K562 (cell line): Measurements from ENCODE around the gene RCC2. TPM values are rescaled to one million over a fixed set of nuclear protein-coding genes. Genes with fewer than 3 reads are reported as not detected.
A peak's percentile ranks its signal among the peaks of the same experiment; 100 is the strongest.

Experiments used
- CCNT2 ChIP-seq: IDR thresholded peaks from 2 replicates; pipeline ENCODE4 v1.6.1; 2011; ENCODE audit warnings: borderline replicate concordance, low read depth, mild to moderate bottlenecking, moderate library complexity, mixed read lengths, low read length; ENCODE audit not compliant: insufficient read length; ENCODE audit errors: extremely low read depth
- DNMT1 ChIP-seq: fragments of 450-650 bp; IDR thresholded peaks from 2 replicates; pipeline ENCODE4 v1.6.1; 2016; ENCODE audit warnings: antibody characterized with exemption, mild to moderate bottlenecking
- HDAC2 ChIP-seq: fragments of 450-650 bp; IDR thresholded peaks from 2 replicates; pipeline ENCODE4 v1.6.1; 2016; ENCODE audit warnings: mild to moderate bottlenecking
- KDM5B ChIP-seq: fragments of 200-600 bp; sonication (generic); IDR thresholded peaks from 2 replicates; pipeline ENCODE4 v1.6.1; 2012; ENCODE audit warnings: low read depth, mild to moderate bottlenecking, moderate library complexity, low read length, control low read depth, inconsistent platforms; ENCODE audit not compliant: insufficient replicate concordance
- NCOA4 ChIP-seq: fragments of 450-650 bp; IDR thresholded peaks from 2 replicates; pipeline ENCODE4 v1.6.1; 2018; ENCODE audit warnings: mild to moderate bottlenecking; ENCODE audit not compliant: partially characterized antibody
- NR2C2 ChIP-seq, 2 experiments: fragments of 200-800 bp in 1 of 2; sonication (Bioruptor generic) in 1 of 2; sonication (generic) in 1 of 2; formaldehyde crosslinking in 1 of 2; IDR thresholded peaks; 2 replicates each; pipeline versions ENCODE4 v1.6.1 to v1.8.0; 2016 to 2022; ENCODE audit warnings: mild to moderate bottlenecking in 1 of 2, missing compliant biosample characterization in 1 of 2, missing genetic modification characterization in 1 of 2, missing genetic modification reagents in 1 of 2
- NRF1 ChIP-seq, 2 experiments: fragments of 450-650 bp; IDR thresholded peaks in 1 of 2; conservative IDR thresholded peaks in 1 of 2; 2 replicates each; pipeline ENCODE4 v1.6.1; 2014; ENCODE audit warnings: mild to moderate bottlenecking in 2 of 2
- RBM25 ChIP-seq: fragments of 200-400 bp; formaldehyde crosslinking; IDR thresholded peaks from 2 replicates; pipeline ENCODE4 v1.6.1; 2018; ENCODE audit warnings: low read length, low read depth, moderate library complexity; ENCODE audit not compliant: severe bottlenecking
- ZFP1 ChIP-seq: fragments of 450-650 bp; formaldehyde crosslinking; IDR thresholded peaks from 2 replicates; pipeline ENCODE4 v1.4.0; 2020; ENCODE audit warnings: mild to moderate bottlenecking, mixed read lengths
- ZNF124 ChIP-seq: sonication (generic); formaldehyde crosslinking; IDR thresholded peaks from 2 replicates; pipeline ENCODE4 v1.8.1; 2022; ENCODE audit warnings: missing genetic modification reagents
- ZNF274 ChIP-seq: IDR thresholded peaks from 2 replicates; pipeline ENCODE4 v1.6.1; 2011; ENCODE audit warnings: low read depth, mild to moderate bottlenecking, low read length, moderate library complexity, borderline replicate concordance
- polyA plus RNA-seq, 8 experiments: library from polyadenylated mRNA; depleted of rRNA in 4 of 8; stranded (reverse) in 5 of 8; unstranded in 3 of 8; fragments of >200 nt; fragmentation: Nextera tagmentation in 2 of 8; fragmentation: Illumina TruSeq in 1 of 8; extraction: Ambion mirVana in 2 of 8; extraction: Trizol in 1 of 8; gene quantifications; 2 replicates each; pipeline versions ENCODE4 v1.2.1 to v1.2.3, GENCODE V29; 2011 to 2014; ENCODE audit warnings: inconsistent platforms in 1 of 8, missing spikeins in 1 of 8
- total RNA-seq, 7 experiments: library from RNA; depleted of rRNA in 6 of 7; stranded (reverse); fragments of >200 nt in 6 of 7; fragmentation: Illumina TruSeq in 2 of 7; extraction: Trizol in 2 of 7; gene quantifications; 2 replicates each; pipeline versions ENCODE4 v1.2.1 to v1.2.3, GENCODE V29; 2011 to 2021; ENCODE audit warnings: low replicate concordance in 1 of 7
- TF ChIP-seq, protein P1 (sequence below): fragments of 250-450 bp; sonication (Bioruptor Pico); IDR thresholded peaks from 2 replicates; pipeline ENCODE4 v1.9.0; 2021; ENCODE audit warnings: mild to moderate bottlenecking, inconsistent platforms
- TF ChIP-seq, protein P2 (sequence below): fragments of 200-800 bp; sonication (Bioruptor generic); IDR thresholded peaks from 2 replicates; pipeline ENCODE4 v1.6.1; 2017; ENCODE audit warnings: missing genetic modification characterization, missing compliant biosample characterization
- TF ChIP-seq, protein P3 (sequence below), 2 experiments: IDR thresholded peaks; 2 replicates each; pipeline ENCODE4 v1.6.1; 2011; ENCODE audit warnings: borderline replicate concordance in 1 of 2, control low read depth in 1 of 2, low read depth in 1 of 2, low read length in 1 of 2, mild to moderate bottlenecking in 1 of 2, mixed read lengths in 1 of 2, moderate library complexity in 1 of 2; ENCODE audit not compliant: insufficient read depth in 1 of 2, insufficient read length in 1 of 2, poor library complexity in 1 of 2, severe bottlenecking in 1 of 2; ENCODE audit errors: extremely low read depth in 1 of 2
- TF ChIP-seq, protein P4 (sequence below): sonication (generic); formaldehyde crosslinking; IDR thresholded peaks from 2 replicates; pipeline ENCODE4 v1.8.1; 2023; ENCODE audit warnings: mild to moderate bottlenecking, missing genetic modification reagents
- TF ChIP-seq, protein P5 (sequence below): fragments of 450-650 bp; formaldehyde crosslinking; IDR thresholded peaks from 2 replicates; pipeline ENCODE4 v1.4.0; 2020; ENCODE audit warnings: mild to moderate bottlenecking

Gene RCC2
- total and polyA plus RNA-seq, 9 of the 15 experiments (the other 6 are each of a cell fraction or from before 2014, with no cell fraction given): 31.8 to 292 (median 116) TPM

DNA sequence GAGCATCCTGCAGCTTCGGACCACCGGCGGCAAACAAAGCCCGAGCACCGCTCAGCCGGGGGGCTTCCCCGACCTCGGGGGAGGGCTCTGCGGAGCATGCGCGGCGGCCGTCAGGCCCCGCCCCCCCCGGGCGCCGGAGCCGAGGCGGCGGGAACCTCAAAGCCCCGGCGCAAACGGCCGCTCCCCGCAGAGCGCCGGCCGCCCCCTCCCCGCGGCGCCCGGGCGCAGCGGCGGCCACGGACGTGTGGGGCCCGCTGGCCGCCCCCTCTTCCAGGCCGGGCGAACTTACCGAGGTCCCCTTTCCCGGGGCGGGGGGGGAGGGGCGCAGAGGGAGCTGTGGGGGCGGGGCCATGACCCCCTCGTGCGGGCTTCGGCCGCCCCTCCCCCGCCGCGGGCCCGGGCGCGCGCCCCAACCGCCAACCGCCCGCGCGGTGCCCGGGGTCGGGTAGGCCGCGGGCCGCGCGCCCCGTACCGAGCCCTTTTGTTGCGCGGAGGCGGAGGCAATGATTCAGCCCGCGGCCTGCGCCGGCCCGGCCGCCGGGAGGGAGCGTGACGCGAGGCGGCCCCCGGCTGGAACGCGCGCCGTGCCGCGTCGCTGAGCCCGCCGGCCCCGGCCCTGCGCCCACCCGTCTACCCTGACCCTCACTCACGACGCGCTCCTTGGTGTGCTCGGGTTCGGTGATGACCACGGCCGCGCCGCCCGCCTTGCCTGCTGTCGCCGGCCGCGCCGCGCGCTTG is 1.7 kb downstream of the RCC2 start (continued):
- TF ChIP-seq NR2C2 (CRISPR knock-in tag; IDR thresholded peaks at IDR 0.05) (peak; percentile 37), NR2C2 (tag; IDR thresholded peaks at IDR 0.05) (peak; percentile 11; the same call in 1 of the 2 replicates), RBM25 (no peak), HDAC2 (no peak), ZNF124 (CRISPR knock-in tag) (no peak), NCOA4 (no peak), ZNF274 (no peak), DNMT1 (no peak), CCNT2 (peak; percentile 60), KDM5B (peak; percentile 23), ZFP1 (CRISPR knock-in tag) (no peak), NRF1 (conservative IDR thresholded peaks at IDR 0.05 in 1 of 2, IDR thresholded peaks at IDR 0.05 in 1 of 2) (peak in 1 of 2 experiments; percentile 35; a peak in 1 of 4 replicates)
- TF ChIP-seq, protein P1, sequence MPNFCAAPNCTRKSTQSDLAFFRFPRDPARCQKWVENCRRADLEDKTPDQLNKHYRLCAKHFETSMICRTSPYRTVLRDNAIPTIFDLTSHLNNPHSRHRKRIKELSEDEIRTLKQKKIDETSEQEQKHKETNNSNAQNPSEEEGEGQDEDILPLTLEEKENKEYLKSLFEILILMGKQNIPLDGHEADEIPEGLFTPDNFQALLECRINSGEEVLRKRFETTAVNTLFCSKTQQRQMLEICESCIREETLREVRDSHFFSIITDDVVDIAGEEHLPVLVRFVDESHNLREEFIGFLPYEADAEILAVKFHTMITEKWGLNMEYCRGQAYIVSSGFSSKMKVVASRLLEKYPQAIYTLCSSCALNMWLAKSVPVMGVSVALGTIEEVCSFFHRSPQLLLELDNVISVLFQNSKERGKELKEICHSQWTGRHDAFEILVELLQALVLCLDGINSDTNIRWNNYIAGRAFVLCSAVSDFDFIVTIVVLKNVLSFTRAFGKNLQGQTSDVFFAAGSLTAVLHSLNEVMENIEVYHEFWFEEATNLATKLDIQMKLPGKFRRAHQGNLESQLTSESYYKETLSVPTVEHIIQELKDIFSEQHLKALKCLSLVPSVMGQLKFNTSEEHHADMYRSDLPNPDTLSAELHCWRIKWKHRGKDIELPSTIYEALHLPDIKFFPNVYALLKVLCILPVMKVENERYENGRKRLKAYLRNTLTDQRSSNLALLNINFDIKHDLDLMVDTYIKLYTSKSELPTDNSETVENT (CRISPR knock-in tag): peak; percentile 60; the same call in 1 of the 2 replicates
- TF ChIP-seq, protein P2, sequence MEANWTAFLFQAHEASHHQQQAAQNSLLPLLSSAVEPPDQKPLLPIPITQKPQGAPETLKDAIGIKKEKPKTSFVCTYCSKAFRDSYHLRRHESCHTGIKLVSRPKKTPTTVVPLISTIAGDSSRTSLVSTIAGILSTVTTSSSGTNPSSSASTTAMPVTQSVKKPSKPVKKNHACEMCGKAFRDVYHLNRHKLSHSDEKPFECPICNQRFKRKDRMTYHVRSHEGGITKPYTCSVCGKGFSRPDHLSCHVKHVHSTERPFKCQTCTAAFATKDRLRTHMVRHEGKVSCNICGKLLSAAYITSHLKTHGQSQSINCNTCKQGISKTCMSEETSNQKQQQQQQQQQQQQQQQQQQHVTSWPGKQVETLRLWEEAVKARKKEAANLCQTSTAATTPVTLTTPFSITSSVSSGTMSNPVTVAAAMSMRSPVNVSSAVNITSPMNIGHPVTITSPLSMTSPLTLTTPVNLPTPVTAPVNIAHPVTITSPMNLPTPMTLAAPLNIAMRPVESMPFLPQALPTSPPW (CRISPR knock-in tag): peak; percentile 91
- TF ChIP-seq, protein P3, sequence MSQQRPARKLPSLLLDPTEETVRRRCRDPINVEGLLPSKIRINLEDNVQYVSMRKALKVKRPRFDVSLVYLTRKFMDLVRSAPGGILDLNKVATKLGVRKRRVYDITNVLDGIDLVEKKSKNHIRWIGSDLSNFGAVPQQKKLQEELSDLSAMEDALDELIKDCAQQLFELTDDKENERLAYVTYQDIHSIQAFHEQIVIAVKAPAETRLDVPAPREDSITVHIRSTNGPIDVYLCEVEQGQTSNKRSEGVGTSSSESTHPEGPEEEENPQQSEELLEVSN (IDR thresholded peaks at IDR 0.05; ENCODE audit: borderline replicate concordance in 1 of 2, extremely low read depth in 1 of 2, insufficient read depth in 1 of 2, insufficient read length in 1 of 2, low read depth in 1 of 2, low read length in 1 of 2, poor library complexity in 1 of 2, severe bottlenecking in 1 of 2): peak; percentile 26 to 62
- TF ChIP-seq, protein P4, sequence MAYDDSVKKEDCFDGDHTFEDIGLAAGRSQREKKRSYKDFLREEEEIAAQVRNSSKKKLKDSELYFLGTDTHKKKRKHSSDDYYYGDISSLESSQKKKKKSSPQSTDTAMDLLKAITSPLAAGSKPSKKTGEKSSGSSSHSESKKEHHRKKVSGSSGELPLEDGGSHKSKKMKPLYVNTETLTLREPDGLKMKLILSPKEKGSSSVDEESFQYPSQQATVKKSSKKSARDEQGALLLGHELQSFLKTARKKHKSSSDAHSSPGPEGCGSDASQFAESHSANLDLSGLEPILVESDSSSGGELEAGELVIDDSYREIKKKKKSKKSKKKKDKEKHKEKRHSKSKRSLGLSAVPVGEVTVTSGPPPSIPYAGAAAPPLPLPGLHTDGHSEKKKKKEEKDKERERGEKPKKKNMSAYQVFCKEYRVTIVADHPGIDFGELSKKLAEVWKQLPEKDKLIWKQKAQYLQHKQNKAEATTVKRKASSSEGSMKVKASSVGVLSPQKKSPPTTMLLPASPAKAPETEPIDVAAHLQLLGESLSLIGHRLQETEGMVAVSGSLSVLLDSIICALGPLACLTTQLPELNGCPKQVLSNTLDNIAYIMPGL: 0 out of 2 replicates have a peak, but pooled peaks have one; percentile 10
- TF ChIP-seq, protein P5, sequence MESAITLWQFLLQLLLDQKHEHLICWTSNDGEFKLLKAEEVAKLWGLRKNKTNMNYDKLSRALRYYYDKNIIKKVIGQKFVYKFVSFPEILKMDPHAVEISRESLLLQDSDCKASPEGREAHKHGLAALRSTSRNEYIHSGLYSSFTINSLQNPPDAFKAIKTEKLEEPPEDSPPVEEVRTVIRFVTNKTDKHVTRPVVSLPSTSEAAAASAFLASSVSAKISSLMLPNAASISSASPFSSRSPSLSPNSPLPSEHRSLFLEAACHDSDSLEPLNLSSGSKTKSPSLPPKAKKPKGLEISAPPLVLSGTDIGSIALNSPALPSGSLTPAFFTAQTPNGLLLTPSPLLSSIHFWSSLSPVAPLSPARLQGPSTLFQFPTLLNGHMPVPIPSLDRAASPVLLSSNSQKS (CRISPR knock-in tag): no peak
